Spleen (tissue), 7 donors: ENCODE results near the gene LRRC56.

Source experiments
- POLR2A ChIP-seq, 3 donors: fragments of 450-650 bp; IDR thresholded peaks; one replicate each; pipeline ENCODE4 v1.5.1; 2017; ENCODE audit warnings: antibody characterized with exemption in 3 of 3, mild to moderate bottlenecking in 1 of 3
- POLR2AphosphoS5 ChIP-seq, 3 donors: sonication (generic); formaldehyde crosslinking; IDR thresholded peaks; one replicate each; pipeline ENCODE4 v1.5.1; 2017; ENCODE audit warnings: antibody characterized with exemption in 3 of 3
- TF ChIP-seq, protein P1 (sequence below), 11 experiments: fragments of 200-600 bp in 7 of 11; fragments of 450-650 bp in 4 of 11; sonication (generic) in 4 of 11; IDR thresholded peaks in 8 of 11; conservative IDR thresholded peaks in 3 of 11; 1 replicate in 7 of 11; 2 replicates in 4 of 11; pipeline versions ENCODE4 v1.4.0 to v1.8.0; 2016 to 2021; ENCODE audit warnings: antibody characterized with exemption in 11 of 11, inconsistent platforms in 4 of 11, mild to moderate bottlenecking in 1 of 11
- donor health status: DM: no; HTN: no; CAD: no; lungs with moderate emphysema.
- donor health status: DM: no; HTN: no; CAD: no.
- donor health status: DM: no; HTN: no; CAD: no.

DNA sequence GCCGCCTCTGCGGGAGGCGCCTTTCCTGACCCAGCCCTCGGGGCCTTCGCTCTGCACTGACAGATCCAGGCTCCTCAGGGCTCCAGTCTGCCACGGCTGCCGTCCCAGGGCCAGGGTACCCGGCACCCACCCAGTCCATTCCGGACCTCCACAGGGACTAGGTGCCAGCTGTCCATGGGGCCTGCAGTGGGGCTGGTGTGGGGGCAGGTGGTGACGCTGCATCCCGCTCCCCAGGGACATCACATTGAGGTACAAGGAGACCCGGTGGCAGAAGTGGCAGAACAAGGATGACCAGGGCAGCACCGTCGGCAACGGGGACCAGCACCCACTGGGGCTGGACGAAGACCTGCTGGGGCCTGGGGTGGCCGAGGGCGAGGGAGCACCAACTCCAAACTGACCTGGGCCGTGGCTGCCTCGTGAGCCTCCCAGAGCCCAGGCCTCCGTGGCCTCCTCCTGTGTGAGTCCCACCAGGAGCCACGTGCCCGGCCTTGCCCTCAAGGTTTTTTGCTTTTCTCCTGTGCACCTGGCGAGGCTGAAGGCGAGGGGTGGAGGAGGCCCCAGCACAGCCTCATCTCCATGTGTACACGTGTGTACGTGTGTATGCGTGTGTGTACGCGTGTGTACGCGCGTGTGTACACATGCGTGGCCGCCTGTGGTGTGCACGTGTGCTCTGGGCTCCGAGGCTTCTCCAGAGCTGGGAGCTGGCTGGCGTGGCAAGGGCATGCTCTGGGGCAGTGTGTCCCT is 47.0 kb upstream of the LRRC56 start:
- TF ChIP-seq, protein P1, sequence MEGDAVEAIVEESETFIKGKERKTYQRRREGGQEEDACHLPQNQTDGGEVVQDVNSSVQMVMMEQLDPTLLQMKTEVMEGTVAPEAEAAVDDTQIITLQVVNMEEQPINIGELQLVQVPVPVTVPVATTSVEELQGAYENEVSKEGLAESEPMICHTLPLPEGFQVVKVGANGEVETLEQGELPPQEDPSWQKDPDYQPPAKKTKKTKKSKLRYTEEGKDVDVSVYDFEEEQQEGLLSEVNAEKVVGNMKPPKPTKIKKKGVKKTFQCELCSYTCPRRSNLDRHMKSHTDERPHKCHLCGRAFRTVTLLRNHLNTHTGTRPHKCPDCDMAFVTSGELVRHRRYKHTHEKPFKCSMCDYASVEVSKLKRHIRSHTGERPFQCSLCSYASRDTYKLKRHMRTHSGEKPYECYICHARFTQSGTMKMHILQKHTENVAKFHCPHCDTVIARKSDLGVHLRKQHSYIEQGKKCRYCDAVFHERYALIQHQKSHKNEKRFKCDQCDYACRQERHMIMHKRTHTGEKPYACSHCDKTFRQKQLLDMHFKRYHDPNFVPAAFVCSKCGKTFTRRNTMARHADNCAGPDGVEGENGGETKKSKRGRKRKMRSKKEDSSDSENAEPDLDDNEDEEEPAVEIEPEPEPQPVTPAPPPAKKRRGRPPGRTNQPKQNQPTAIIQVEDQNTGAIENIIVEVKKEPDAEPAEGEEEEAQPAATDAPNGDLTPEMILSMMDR (IDR thresholded peaks at IDR 0.05 in 8 of 11, conservative IDR thresholded peaks at IDR 0.05 in 3 of 11), result no peak
- TF ChIP-seq POLR2A (IDR thresholded peaks at IDR 0.05) (no peak), POLR2AphosphoS5 (IDR thresholded peaks at IDR 0.05) (peak in 1 of 3 donors; percentile 15)
